ENCODE results near the gene STRBP.

DNA sequence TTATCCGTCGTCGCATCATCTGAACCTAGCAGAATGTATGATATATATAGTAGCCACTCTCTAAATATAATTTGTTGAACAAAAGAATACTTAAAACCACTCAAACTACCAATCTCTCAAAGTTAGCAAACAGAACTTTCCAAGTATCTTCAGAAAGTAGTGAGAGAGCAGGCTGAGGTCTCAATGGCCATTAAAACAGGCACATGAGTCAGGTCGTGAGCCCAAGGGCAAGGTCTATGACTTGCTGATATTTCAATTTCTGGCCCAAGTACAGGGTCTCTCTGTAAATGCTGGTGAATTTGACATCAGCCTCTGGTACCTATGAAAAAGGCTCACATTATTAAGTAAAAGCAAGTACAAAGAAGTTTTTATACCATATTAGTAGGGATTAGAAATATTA, 139.8 kb downstream of the STRBP start:
- TF ChIP-seq ZBTB17 (CRISPR knock-in tag; IDR thresholded peaks at IDR 0.05) (no peak), PREB (CRISPR knock-in tag; IDR thresholded peaks at IDR 0.05) (no peak), TCF7L2 (IDR thresholded peaks at IDR 0.05; ENCODE audit: low read depth, low read length) (no peak), POLR2A (conservative IDR thresholded peaks at IDR 0.05) (no peak)
- TF ChIP-seq, protein P1, sequence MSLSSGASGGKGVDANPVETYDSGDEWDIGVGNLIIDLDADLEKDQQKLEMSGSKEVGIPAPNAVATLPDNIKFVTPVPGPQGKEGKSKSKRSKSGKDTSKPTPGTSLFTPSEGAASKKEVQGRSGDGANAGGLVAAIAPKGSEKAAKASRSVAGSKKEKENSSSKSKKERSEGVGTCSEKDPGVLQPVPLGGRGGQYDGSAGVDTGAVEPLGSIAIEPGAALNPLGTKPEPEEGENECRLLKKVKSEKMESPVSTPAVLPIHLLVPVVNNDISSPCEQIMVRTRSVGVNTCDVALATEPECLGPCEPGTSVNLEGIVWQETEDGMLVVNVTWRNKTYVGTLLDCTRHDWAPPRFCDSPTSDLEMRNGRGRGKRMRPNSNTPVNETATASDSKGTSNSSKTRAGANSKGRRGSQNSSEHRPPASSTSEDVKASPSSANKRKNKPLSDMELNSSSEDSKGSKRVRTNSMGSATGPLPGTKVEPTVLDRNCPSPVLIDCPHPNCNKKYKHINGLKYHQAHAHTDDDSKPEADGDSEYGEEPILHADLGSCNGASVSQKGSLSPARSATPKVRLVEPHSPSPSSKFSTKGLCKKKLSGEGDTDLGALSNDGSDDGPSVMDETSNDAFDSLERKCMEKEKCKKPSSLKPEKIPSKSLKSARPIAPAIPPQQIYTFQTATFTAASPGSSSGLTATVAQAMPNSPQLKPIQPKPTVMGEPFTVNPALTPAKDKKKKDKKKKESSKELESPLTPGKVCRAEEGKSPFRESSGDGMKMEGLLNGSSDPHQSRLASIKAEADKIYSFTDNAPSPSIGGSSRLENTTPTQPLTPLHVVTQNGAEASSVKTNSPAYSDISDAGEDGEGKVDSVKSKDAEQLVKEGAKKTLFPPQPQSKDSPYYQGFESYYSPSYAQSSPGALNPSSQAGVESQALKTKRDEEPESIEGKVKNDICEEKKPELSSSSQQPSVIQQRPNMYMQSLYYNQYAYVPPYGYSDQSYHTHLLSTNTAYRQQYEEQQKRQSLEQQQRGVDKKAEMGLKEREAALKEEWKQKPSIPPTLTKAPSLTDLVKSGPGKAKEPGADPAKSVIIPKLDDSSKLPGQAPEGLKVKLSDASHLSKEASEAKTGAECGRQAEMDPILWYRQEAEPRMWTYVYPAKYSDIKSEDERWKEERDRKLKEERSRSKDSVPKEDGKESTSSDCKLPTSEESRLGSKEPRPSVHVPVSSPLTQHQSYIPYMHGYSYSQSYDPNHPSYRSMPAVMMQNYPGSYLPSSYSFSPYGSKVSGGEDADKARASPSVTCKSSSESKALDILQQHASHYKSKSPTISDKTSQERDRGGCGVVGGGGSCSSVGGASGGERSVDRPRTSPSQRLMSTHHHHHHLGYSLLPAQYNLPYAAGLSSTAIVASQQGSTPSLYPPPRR (CRISPR knock-in tag; IDR thresholded peaks at IDR 0.05; ENCODE audit: borderline replicate concordance) = no peak

All from K562 (cell line).